LNCaP clone FGC (cell line): ENCODE results near the gene EHD4.

Source experiments
- DNase-seq: peaks from one replicate; pipeline ENCODE4 v3.0.0-alpha.2; 2011; ENCODE audit warnings: low read depth
- H3K4me3 ChIP-seq: 2 replicates; pipeline ENCODE4 v1.5.1; 2011; ENCODE audit warnings: mild to moderate bottlenecking, low read depth, low read length, control low read depth
- CTCF ChIP-seq: IDR thresholded peaks from 2 replicates; pipeline ENCODE4 v1.5.1; 2012; ENCODE audit warnings: mild to moderate bottlenecking; ENCODE audit not compliant: control insufficient read depth, insufficient read depth; ENCODE audit errors: extremely low read depth

The EHD4 gene

GRCh38 chr15:42002333-42002732 lies 30.0 kb upstream of the EHD4 start:
- no peak for TF ChIP-seq CTCF
- H3K4me3 ChIP-seq, result no peak overlapping the region
- DNase-seq, result no peak

GRCh38 chr15:42001236-42001635 lies 28.9 kb upstream of the EHD4 start:
- no peak overlapping the region for H3K4me3 ChIP-seq
- no peak for TF ChIP-seq CTCF
- no peak for DNase-seq

GRCh38 chr15:41999290-42000285 lies 27.2 kb upstream of the EHD4 start:
- no peak for TF ChIP-seq CTCF
- no peak for DNase-seq
- no peak overlapping the region for H3K4me3 ChIP-seq

- no peak for TF ChIP-seq CTCF
- no peak for DNase-seq
- H3K4me3 ChIP-seq, result no peak overlapping the region
Measured at GRCh38 chr15:41997845-41998244, 25.5 kb upstream of the EHD4 start.

- DNase-seq, result no peak
- no peak for TF ChIP-seq CTCF
- H3K4me3 ChIP-seq, result no peak overlapping the region
Measured at GRCh38 chr15:41996921-41997592, 24.7 kb upstream of the EHD4 start.

GRCh38 chr15:41996376-41996775 lies 24.0 kb upstream of the EHD4 start:
- DNase-seq, result no peak
- H3K4me3 ChIP-seq, result no peak overlapping the region
- no peak for TF ChIP-seq CTCF
